Liver (tissue), 9 donors: ENCODE results near the gene ZNF20. TPM values are rescaled to one million over a fixed set of nuclear protein-coding genes. Genes with fewer than 3 reads are reported as not detected.
A peak's percentile ranks its signal among the peaks of the same experiment; 100 is the strongest.

Source experiments
- DNase-seq: peaks from one replicate; pipeline ENCODE4 v3.0.0-alpha.2; 2017; ENCODE audit warnings: low spot score
- H3K27ac ChIP-seq, 2 donors: one replicate each; pipeline ENCODE4 v1.7.0; 2013; ENCODE audit warnings: inconsistent platforms in 2 of 2, low read length in 2 of 2, control low read depth in 1 of 2, low read depth in 1 of 2, mild to moderate bottlenecking in 1 of 2
- H3K27me3 ChIP-seq, 4 donors: one replicate each; pipeline versions ENCODE4 v1.6.1 to v1.7.0; 2013; ENCODE audit warnings: low read length in 3 of 4, inconsistent platforms in 1 of 4, mild to moderate bottlenecking in 1 of 4, moderate library complexity in 1 of 4; ENCODE audit not compliant: control insufficient read depth in 4 of 4, insufficient read depth in 4 of 4
- H3K36me3 ChIP-seq, 4 donors: one replicate each; pipeline versions ENCODE4 v1.6.1 to v1.7.0; 2013; ENCODE audit warnings: low read length in 3 of 4, mild to moderate bottlenecking in 3 of 4, low read depth in 1 of 4, moderate library complexity in 1 of 4; ENCODE audit not compliant: control insufficient read depth in 4 of 4, insufficient read depth in 3 of 4
- H3K4me1 ChIP-seq, 4 donors: one replicate each; pipeline versions ENCODE4 v1.6.1 to v1.7.0; 2013; ENCODE audit warnings: low read length in 3 of 4, mild to moderate bottlenecking in 3 of 4, moderate library complexity in 1 of 4; ENCODE audit not compliant: control insufficient read depth in 4 of 4, insufficient read depth in 4 of 4
- H3K4me3 ChIP-seq, 3 donors: one replicate each; pipeline versions ENCODE4 v1.6.1 to v1.7.0; 2013; ENCODE audit warnings: low read length in 3 of 3, control low read depth in 1 of 3, low read depth in 1 of 3, mild to moderate bottlenecking in 1 of 3
- H3K9ac ChIP-seq, 2 donors: one replicate each; pipeline ENCODE4 v1.7.0; 2013; ENCODE audit warnings: low read length in 2 of 2, mild to moderate bottlenecking in 2 of 2, moderate library complexity in 2 of 2, control low read depth in 1 of 2, low read depth in 1 of 2
- H3K9me3 ChIP-seq, 4 donors: one replicate each; pipeline versions ENCODE4 v1.6.1 to v1.7.0; 2013; ENCODE audit warnings: low read length in 3 of 4; ENCODE audit not compliant: control insufficient read depth in 4 of 4
- CTCF ChIP-seq: fragments of 150-350 bp; IDR thresholded peaks from 2 replicates; pipeline ENCODE4 v1.5.1; 2017; ENCODE audit warnings: improper control_type of control experiment, low read depth, low read length; ENCODE audit not compliant: missing input control
- EGR1 ChIP-seq, 2 donors: IDR thresholded peaks; 2 replicates each; pipeline ENCODE4 v1.6.1; 2016 to 2018; ENCODE audit warnings: antibody characterized with exemption in 2 of 2, low read depth in 2 of 2
- FOXA1 ChIP-seq: IDR thresholded peaks from 2 replicates; pipeline ENCODE4 v1.6.1; 2016; ENCODE audit warnings: antibody characterized with exemption
- FOXA2 ChIP-seq: IDR thresholded peaks from 2 replicates; pipeline ENCODE4 v1.6.1; 2016; ENCODE audit warnings: antibody characterized with exemption
- GABPA ChIP-seq, 2 donors: IDR thresholded peaks in 1 of 2; conservative IDR thresholded peaks in 1 of 2; 2 replicates each; pipeline ENCODE4 v1.6.1; 2016; ENCODE audit warnings: antibody characterized with exemption in 2 of 2, mild to moderate bottlenecking in 1 of 2, moderate library complexity in 1 of 2
- HNF4A ChIP-seq, 2 donors: conservative IDR thresholded peaks; 2 replicates each; pipeline ENCODE4 v1.6.1; 2016; ENCODE audit warnings: antibody characterized with exemption in 2 of 2, mild to moderate bottlenecking in 2 of 2
- NR2F2 ChIP-seq: IDR thresholded peaks from 2 replicates; pipeline ENCODE4 v1.6.1; 2016; ENCODE audit warnings: antibody characterized with exemption
- RAD21 ChIP-seq, 2 donors: IDR thresholded peaks; 2 replicates each; pipeline ENCODE4 v1.6.1; 2016; ENCODE audit warnings: antibody characterized with exemption in 2 of 2, mild to moderate bottlenecking in 2 of 2
- RXRA ChIP-seq, 2 donors: IDR thresholded peaks; 2 replicates each; pipeline ENCODE4 v1.6.1; 2017 to 2018; ENCODE audit warnings: antibody characterized with exemption in 2 of 2, mild to moderate bottlenecking in 1 of 2
- SP1 ChIP-seq: IDR thresholded peaks from 2 replicates; pipeline ENCODE4 v1.6.1; 2018; ENCODE audit warnings: antibody characterized with exemption, mild to moderate bottlenecking
- ZBTB33 ChIP-seq: IDR thresholded peaks from 2 replicates; pipeline ENCODE4 v1.6.1; 2016; ENCODE audit warnings: antibody characterized with exemption
- WGBS: extraction: QIAGEN DNeasy Blood & Tissue Kit; methylation state at CpG from one replicate; pipeline ENCODE4 v1.1.7; 2013; 5-methylcytosine and 5-hydroxymethylcytosine counted together
- polyA plus RNA-seq, 2 donors: library from polyadenylated mRNA; stranded (reverse) in 1 of 2; unstranded in 1 of 2; fragments of 200-250 nt in 1 of 2; fragments of >200 nt in 1 of 2; fragmentation: Nextera tagmentation in 1 of 2; extraction: Ambion mirVana in 1 of 2; gene quantifications; one replicate each; pipeline versions ENCODE4 v1.2.1 to v1.2.3, GENCODE V29; 2013 to 2015
- total RNA-seq, 2 donors: library from RNA; depleted of rRNA; stranded (reverse); fragments of >200 nt; gene quantifications; one replicate each; pipeline ENCODE4 v1.2.3, GENCODE V29; 2014
- donor health status: healthy.
- donor health status: healthy.
- donor health status: healthy.
- donor health status: healthy.
- donor health status: healthy.

ZNF20 gene
- total and polyA plus RNA-seq, 4 donors = 0.13 to 1.8 (median 1.1) TPM

- TF ChIP-seq GABPA (IDR thresholded peaks at IDR 0.05 in 1 of 2, conservative IDR thresholded peaks at IDR 0.05 in 1 of 2) = peak in 1 of 2 donors; percentile 60
- TF ChIP-seq FOXA1 = no peak
- TF ChIP-seq CTCF = no peak
- peak; percentile 10 to 26 for TF ChIP-seq RAD21 (IDR thresholded peaks at IDR 0.05)
Measured at GRCh38 chr19:12156223-12157058, 16.3 kb upstream of the ZNF20 start, which contains the start of gene ZNF625 (continued).

- 37% methylated on average over 11 of the region's 11 CpGs for WGBS
- Histone ChIP-seq H3K27ac (no peak overlapping the region), H3K36me3 (peaks cover 0 to 5% (median 3%) of the 10 kb centered on the region in 4 donors), H3K9me3 (peaks cover 0 to 5% (median 1%) of the 10 kb centered on the region in 4 donors), H3K4me1 (peaks cover 0 to 7% (median 2%) of the 10 kb centered on the region in 4 donors), H3K9ac (no peak overlapping the region), H3K4me3 (peak overlapping the region in 1 of 3 donors; percentile 65), H3K27me3 (no peaks in the 10 kb centered on the region)
- TF ChIP-seq GABPA (IDR thresholded peaks at IDR 0.05 in 1 of 2, conservative IDR thresholded peaks at IDR 0.05 in 1 of 2) = no peak
- DNase-seq = no peak
Measured at GRCh38 chr19:12155324-12155860, 15.2 kb upstream of the ZNF20 start.

GRCh38 chr19:12145348-12145747 is 5.2 kb upstream of the ZNF20 start:
- Histone ChIP-seq H3K27ac (no peak overlapping the region), H3K4me1 (peaks cover 0 to 11% (median 8%) of the 10 kb centered on the region in 4 donors), H3K36me3 (peaks cover 0 to 13% (median 13%) of the 10 kb centered on the region in 4 donors), H3K9ac (no peak overlapping the region), H3K9me3 (peaks cover 0 to 20% (median 8%) of the 10 kb centered on the region in 4 donors), H3K4me3 (peak overlapping the region in 2 of 3 donors; percentile 23 to 46), H3K27me3 (no peaks in the 10 kb centered on the region)
- no peak for TF ChIP-seq ZBTB33
- no peak for TF ChIP-seq SP1
- TF ChIP-seq RXRA (IDR thresholded peaks at IDR 0.05) = no peak
- no peak for TF ChIP-seq RAD21 (IDR thresholded peaks at IDR 0.05)
- TF ChIP-seq HNF4A (conservative IDR thresholded peaks at IDR 0.05) = no peak
- no peak for TF ChIP-seq NR2F2
- TF ChIP-seq FOXA2 = no peak
- TF ChIP-seq GABPA (IDR thresholded peaks at IDR 0.05 in 1 of 2, conservative IDR thresholded peaks at IDR 0.05 in 1 of 2) = no peak
- no peak for TF ChIP-seq EGR1 (IDR thresholded peaks at IDR 0.05; ENCODE audit: low read depth in 2 of 2)
- WGBS = 97% methylated on average over 8 of the region's 8 CpGs
- DNase-seq = no peak
